ENCODE data around the gene UBALD1.

UBALD1 gene

GRCh38 chr16:4613636-4614570, 785 bp downstream of the UBALD1 start:
- peak; percentile 73 for DNase-seq

GRCh38 chr16:4612977-4613635, 1.6 kb downstream of the UBALD1 start:
- no peak for DNase-seq

GRCh38 chr16:4612474-4612931, 2.2 kb downstream of the UBALD1 start:
- peak; percentile 45 for DNase-seq

GRCh38 chr16:4611337-4612021, 3.2 kb downstream of the UBALD1 start:
- DNase-seq = no peak

GRCh38 chr16:4610011-4611005, 4.4 kb downstream of the UBALD1 start:
- no peak for DNase-seq

GRCh38 chr16:4609200-4610010, 5.3 kb downstream of the UBALD1 start:
- no peak for DNase-seq

- DNase-seq = no peak
Measured at GRCh38 chr16:4608704-4608980, 6.0 kb downstream of the UBALD1 start.

- DNase-seq = no peak
Measured at GRCh38 chr16:4607841-4608703, 6.6 kb downstream of the UBALD1 start.

- no peak for DNase-seq
Measured at GRCh38 chr16:4606354-4606753, 8.3 kb downstream of the UBALD1 start.

- DNase-seq = no peak
Measured at GRCh38 chr16:4604401-4604800, 10.3 kb downstream of the UBALD1 start.

- DNase-seq = no peak
Measured at GRCh38 chr16:4603624-4604170, 11.0 kb downstream of the UBALD1 start.

- no peak for DNase-seq
Measured at GRCh38 chr16:4602331-4602730, 12.4 kb downstream of the UBALD1 start.

- DNase-seq = no peak
Measured at GRCh38 chr16:4601864-4602186, 12.9 kb downstream of the UBALD1 start.

GRCh38 chr16:4601036-4601863, 13.4 kb downstream of the UBALD1 start:
- peak; percentile 35 for DNase-seq

- DNase-seq = no peak
Measured at GRCh38 chr16:4599545-4599944, 15.1 kb downstream of the UBALD1 start.

- DNase-seq = no peak
Measured at GRCh38 chr16:4599037-4599436, 15.7 kb downstream of the UBALD1 start.

- DNase-seq = no peak
Measured at GRCh38 chr16:4597174-4597573, 17.5 kb downstream of the UBALD1 start.

GRCh38 chr16:4594433-4595410, 20.0 kb downstream of the UBALD1 start:
- no peak for DNase-seq

Measured in hematopoietic multipotent progenitor cell treated with erythropoietin and hydrocortisone succinate and interleukin-3 and kit ligand, for 4 days (in vitro differentiated cells).